Superior temporal gyrus (tissue), 1 donor: ENCODE results near the gene RTEL1.
"Not testable (repeated sequence)": the region's sequence is repeated elsewhere in the genome, so short reads cannot be mapped to it uniquely, and the experiment has no call there.

ENCODE experiments used
- DNase-seq: peaks from one replicate; pipeline ENCODE4 v3.0.0-alpha.2; 2016; ENCODE audit errors: extremely low spot score

Gene RTEL1

DNA sequence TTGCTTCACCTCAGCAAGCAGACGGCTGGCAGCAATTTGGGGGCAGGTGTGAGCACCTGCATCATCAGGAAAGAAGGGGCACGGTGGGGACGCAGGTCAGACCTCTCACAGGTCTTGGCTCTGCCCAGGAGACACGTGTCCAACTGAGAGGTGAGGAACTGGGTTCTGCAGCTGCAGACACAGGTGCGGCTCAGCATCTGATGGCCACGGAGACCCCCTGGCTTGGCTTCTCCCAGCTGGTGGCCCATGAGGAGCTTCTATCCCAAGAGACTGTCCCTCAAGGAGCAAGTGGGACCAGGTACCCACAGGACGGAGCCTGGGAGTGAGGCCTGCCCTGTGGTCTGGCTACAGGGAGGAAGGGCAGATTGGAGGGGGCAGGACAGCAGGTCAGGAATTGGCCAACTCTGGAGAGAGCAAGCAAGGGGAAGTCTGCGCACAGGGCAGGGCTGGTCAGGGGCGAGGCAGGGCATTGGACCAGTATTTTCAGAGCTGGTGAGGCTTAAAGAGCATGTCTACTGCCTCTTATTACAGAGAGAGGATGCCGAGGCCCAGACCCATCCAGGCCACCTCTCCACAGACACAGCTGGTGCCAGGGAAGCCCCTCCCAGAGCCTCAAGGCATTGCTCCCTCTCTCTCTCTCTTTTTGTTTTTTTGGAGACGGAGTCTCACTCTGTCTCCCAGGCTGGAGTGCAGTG is 9.1 kb upstream of the RTEL1 start:
- DNase-seq, result no peak

GRCh38 chr20:63650486-63650885 is 7.6 kb upstream of the RTEL1 start:
- not testable (repeated sequence) for DNase-seq

DNA sequence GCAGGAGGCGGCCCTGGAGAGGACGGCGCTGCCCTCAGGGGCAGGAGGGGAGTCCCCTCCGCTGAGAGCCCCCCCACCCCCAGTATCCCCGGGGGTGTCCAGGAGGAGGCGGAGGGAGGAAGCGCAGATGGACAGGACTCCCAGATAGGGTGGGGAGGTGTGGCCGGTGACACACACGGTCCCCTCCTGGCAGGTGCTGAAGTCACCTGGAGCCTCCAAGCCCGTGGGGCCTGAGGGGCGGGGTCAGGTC is 6.2 kb upstream of the RTEL1 start:
- DNase-seq, result no peak

DNA sequence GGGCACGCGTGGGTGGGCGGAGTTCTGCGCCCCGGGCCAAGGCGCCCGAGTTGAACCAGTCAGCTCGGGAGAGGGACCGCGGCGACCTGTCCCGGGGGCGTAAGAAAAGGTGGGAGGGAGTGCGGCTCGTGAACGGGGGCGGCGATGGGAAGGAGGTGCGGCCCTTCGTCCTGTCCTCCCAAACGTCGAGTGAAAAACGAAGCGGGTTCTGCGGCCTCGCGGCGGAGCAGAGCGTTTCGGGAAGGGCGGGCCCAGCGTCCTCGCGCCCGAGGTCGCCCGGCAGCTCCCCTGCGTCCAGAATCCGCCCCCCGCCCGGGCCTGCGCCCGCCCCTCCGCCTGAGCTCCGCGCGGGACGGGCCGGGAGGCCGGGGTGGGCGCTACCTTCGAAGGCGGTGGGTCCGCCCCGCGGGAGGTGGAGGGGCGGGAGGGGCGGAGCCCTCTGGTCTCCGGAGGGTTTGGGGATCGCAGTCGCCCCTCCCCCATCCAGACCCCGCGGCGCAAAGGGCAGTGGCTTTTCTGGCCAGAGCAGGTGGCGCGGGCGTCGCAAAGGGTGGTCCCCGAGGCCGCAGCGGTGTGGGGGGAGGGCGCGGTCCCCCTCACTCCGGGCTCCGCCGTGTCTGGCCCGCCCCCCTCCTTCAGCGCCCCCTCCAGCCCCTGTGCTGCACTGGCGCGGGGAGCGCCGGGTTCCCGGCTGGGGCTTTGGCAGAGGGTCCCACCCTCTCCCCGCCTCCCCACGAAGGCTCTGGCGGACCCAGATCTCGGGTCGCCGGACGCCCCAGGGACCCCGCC is 5.7 kb upstream of the RTEL1 start:
- DNase-seq, result no peak

GRCh38 chr20:63653041-63653973 is 4.8 kb upstream of the RTEL1 start, which contains the start of gene STMN3:
STMN3 (minus strand) TSS chr20:63653424; CDS start chr20:63653345, 79 bp downstream.
- peak; percentile 67 for DNase-seq

DNA sequence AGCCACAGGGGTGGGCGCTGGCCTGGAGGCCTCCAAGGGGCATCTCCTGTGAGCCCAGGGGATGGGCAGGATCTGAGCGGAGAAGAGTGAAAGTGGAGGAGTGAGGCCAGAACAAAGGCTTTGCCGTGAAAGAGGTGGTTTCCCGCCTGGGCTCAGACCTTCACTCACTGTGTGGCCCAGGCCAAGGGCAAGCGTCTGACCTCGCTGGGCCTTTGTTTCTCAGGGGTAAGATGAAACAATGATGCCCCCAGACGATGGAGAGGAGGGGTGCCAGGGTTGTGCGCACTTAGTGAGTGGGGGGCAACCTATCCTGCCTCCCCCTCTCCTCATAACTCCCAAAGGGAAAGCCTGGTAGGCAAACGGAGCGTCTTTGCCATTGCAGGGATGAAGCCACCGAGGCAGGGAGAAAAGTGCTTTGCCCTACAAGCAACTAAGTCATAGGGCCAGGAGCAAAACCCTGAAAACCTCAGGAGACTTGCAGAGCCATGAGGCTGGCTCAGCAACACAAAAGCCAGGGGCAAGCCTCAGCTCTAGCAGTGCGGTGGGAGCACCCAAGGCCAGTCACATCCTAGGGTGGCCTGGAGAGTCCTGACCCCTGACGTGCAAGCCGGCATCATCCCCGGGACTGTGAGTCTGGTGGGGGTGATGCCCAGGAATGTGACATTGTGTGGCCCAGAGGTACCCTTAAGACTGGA is 4.0 kb upstream of the RTEL1 start:
- no peak for DNase-seq

DNA sequence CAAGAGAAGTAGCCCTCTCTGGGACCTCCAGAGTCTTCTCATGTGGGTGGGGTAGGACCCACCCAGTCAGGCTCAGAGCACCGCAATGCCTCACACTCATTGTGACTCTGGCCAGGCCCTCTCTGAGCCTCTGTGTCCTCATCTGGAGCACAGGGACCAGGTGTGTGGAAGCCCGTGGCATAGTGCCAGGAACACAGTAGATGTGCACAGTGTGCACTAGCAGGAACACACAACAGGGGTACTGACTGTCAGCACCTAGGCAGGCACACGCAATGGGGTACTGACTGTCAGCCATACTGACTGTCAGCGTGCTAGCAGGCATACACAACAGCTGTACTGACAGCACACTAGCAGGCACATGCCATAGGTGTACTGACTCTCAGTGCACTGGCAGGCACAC is 2.9 kb upstream of the RTEL1 start:
- no peak for DNase-seq

DNA sequence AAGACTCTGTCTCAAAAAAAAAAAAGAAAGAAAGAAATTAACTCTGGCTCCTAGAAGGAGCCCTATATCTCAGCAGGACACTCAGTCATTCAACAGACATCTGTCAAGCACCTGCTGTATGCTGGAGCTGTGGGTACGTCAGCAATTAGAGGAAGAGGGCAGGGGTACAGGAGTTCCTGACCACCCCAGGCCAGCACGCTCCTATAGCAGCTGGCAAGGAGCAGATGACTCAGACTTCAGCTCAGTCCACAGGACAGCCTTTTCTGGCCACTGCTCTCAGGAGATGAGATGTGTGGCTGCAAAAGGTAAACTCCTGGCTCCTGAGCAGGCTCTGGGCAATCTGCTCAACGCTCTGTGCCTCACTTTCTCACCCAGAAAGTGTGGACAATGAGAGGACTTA is 1.7 kb upstream of the RTEL1 start:
- DNase-seq, result no peak

- no peak for DNase-seq
Observed at GRCh38 chr20:63657260-63657936, 714 bp upstream of the RTEL1 start.

- DNase-seq, result no peak
Observed at GRCh38 chr20:63658749-63659187, 656 bp downstream of the RTEL1 start.

DNA sequence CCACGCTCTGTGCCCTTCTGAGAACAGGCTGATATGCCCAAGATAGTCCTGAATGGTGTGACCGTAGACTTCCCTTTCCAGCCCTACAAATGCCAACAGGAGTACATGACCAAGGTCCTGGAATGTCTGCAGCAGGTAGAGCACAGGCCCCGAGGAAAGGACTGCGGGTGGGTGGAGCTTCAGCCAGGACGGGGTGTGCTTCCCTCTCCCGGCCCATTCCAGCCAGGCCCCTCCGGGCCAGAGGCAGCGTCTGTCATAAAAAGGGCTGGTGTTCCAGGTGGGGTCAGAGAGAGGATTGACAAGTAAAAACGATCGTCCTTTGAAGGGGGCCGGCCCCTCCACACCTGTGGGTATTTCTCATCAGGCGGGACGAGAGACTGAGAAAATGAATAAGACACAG is 1.3 kb downstream of the RTEL1 start:
- DNase-seq, result no peak

DNA sequence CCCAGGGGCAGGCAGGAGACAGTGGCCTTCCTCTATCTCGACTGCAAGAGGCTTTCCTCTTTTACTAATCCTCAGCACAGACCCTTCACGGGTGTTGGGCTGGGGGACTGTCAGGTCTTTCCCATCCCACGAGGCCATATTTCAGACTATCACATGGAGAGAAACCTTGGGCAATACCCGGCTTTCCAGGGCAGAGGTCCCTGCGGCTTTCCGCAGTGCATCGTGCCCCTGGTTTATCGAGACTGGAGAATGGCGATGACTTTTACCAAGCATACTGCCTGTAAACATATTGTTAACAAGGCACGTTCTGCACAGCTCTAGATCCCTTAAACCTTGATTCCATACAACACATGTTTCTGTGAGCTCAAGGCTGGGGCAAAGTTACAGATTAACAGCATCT is 2.1 kb downstream of the RTEL1 start:
- DNase-seq, result not testable (repeated sequence)

DNA sequence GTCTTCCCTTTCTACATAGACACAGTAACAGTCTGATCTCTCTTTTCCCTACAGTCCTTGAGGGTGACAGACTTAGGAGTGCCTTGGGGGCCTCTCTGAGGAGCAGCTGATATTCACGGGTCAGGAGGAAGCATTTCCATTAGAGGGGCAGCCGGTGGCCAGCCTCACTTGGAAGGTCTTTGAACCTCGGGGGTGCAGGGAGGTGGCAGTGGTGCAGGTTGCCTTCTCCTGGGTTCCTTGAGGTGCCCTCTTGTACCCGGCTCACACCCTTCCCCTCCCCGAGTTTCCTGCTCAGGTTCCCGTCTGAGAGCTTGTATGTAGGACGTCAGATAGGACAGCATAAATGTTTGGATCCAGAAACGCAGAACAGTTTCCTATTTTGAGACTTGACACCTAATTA is 2.5 kb downstream of the RTEL1 start:
- DNase-seq, result no peak

- DNase-seq, result no peak
Observed at GRCh38 chr20:63661108-63661507, 3.0 kb downstream of the RTEL1 start.

- DNase-seq, result no peak
Observed at GRCh38 chr20:63661959-63662812, 4.1 kb downstream of the RTEL1 start.

DNA sequence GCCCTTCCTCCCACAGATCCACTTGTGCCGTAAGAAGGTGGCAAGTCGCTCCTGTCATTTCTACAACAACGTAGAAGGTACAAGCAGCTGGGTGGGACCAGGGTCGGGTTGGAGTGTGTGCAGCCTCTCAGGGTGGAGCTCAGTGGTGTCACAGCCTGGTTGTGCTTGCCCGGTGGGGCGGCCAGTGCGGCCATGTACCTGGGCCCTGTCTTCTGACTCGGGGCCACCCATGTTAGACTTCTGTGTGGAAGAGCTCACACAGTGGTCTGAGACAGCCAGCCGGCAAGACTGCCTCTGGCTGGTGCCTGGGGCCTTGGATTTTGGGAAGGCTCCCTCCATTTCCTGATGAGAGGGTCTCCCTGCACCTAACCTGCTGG is 4.7 kb downstream of the RTEL1 start:
- no peak for DNase-seq

DNA sequence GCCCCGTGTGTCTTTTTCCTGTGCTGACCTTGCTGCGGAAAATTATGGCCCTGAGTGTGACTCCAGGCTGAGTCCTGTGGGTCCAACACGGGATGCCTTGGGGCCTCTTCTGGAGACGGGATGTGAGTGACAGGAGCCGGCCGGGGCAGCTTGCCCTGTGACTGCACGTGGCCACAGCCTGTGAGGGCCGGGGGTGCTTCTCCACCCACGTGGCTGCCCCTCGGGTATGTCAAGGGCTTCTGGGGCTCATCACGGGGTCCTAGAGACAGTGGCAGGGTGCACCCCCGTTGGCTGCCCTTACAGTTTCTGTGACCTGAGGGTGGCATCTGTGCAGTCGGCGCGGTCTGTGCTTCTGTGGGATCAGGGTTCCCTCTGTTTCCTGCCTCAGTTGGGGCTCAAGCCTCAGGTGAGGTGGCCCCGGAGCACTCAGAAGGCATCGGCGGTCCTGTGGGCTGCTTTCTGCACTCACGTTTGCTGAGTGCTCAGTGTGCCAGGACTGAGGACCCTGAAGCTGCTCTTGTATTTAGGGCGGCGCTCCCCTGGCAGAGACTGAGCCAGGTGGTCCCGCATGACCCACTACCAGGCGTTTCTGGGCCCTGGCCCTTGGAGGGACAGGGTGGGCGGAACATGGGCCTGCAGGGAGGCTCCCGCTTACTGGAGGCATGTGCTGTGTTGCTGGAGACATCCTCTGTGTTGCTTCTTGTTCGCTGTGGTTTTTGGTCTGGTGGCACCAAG is 5.4 kb downstream of the RTEL1 start:
- no peak for DNase-seq

DNA sequence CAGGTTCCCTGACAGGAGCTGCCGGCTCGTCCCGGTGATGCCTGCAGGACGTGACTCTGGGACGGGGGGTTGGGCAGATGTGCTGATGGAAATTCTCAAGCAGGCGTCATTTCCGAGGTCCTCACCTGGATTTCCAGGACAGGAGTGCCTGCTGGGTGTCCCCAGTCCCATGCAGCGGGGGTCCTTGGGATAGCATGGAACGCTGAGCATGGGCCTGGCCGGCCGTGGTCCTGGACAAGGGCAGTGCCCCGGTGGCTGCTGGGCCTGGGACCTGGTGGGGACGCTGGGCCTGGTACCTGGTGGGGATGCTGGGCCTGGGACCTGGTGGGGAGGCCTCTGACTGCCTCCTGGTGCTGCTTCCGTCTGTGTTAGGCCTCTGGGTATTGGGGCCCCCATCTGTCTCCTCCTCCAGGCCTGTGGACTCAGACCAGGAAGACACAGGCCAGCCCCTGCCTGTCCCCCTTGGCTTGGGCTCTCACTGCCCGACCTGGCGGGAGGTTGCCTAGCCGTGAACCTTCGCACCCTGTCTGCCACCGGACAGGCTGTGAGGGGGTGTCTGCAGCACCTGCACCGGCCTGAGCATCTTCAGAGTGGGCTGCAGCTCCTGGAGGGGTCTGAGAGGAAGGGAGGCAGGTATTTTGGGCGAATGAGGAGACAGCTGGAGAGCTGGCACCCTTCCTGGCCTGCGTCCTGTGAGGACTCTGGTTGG is 6.2 kb downstream of the RTEL1 start:
- no peak for DNase-seq
